Activated T-cell treated with anti-CD3 and anti-CD28 coated beads, Interleukin-2, amount 50 U/mL, for 4 hours (primary cell): ENCODE measurements around the gene ITPRIP. TPM values are rescaled to one million over a fixed set of nuclear protein-coding genes. Genes with fewer than 3 reads are reported as not detected.

ENCODE experiments used
- ATAC-seq, 2 donors: fragments of 200-7000 bp; cut with Tn5 transposase; one replicate each; pipeline ENCODE4 v1.10.0; 2021
- DNase-seq: peaks from one replicate; pipeline ENCODE4 v3.0.0-alpha.2; 2020
- H3K27me3 Mint-ChIP-seq: one replicate; pipeline ENCODE4 v1.8.0; 2021; ENCODE audit warnings: low read depth, mixed read lengths
- H3K36me3 Mint-ChIP-seq: one replicate; pipeline ENCODE4 v1.8.0; 2022; ENCODE audit warnings: mixed read lengths; ENCODE audit not compliant: insufficient read depth
- H3K4me1 Mint-ChIP-seq: one replicate; pipeline ENCODE4 v1.8.0; 2021; ENCODE audit warnings: low read depth, mixed read lengths
- H3K4me3 Mint-ChIP-seq: one replicate; pipeline ENCODE4 v1.8.0; 2021; ENCODE audit warnings: mild to moderate bottlenecking, moderate library complexity, mixed read lengths
- H3K9me3 Mint-ChIP-seq: one replicate; pipeline ENCODE4 v1.8.0; 2021; ENCODE audit warnings: mixed read lengths
- total RNA-seq, 3 donors: library from RNA; stranded (reverse); gene quantifications; one replicate each; pipeline ENCODE4 v1.2.1, GENCODE V29; 2021

The ITPRIP gene
- total RNA-seq, 3 donors from 2014 or later, result 18.1 to 21.9 (median 19.5) TPM

- Mint-ChIP-seq H3K9me3 (no peaks in the 10 kb centered on the region), H3K4me1 (peaks cover 98% of the 10 kb centered on the region), H3K27me3 (no peaks in the 10 kb centered on the region), H3K4me3 (no peak overlapping the region), H3K36me3 (peaks cover 7% of the 10 kb centered on the region)
- ATAC-seq, result no peak
- DNase-seq, result no peak
Measured at GRCh38 chr10:104324931-104325330, 13.3 kb downstream of the ITPRIP start.

- H3K36me3 Mint-ChIP-seq, result peaks cover 7% of the 10 kb centered on the region
- ATAC-seq (no peak), DNase-seq (no peak)
- no peaks in the 10 kb centered on the region for H3K27me3 Mint-ChIP-seq
- peaks cover 97% of the 10 kb centered on the region for H3K4me1 Mint-ChIP-seq
- no peaks in the 10 kb centered on the region for H3K9me3 Mint-ChIP-seq
- H3K4me3 Mint-ChIP-seq, result peak overlapping the region; percentile 60
Measured at GRCh38 chr10:104324221-104324686, 14.0 kb downstream of the ITPRIP start.

- Mint-ChIP-seq H3K9me3 (no peaks in the 10 kb centered on the region), H3K36me3 (peaks cover 7% of the 10 kb centered on the region), H3K4me3 (peak overlapping the region; percentile 60), H3K4me1 (peaks cover 97% of the 10 kb centered on the region), H3K27me3 (no peaks in the 10 kb centered on the region)
- DNase-seq (no peak), ATAC-seq (no peak)
Measured at GRCh38 chr10:104323760-104324201, 14.5 kb downstream of the ITPRIP start.

- no peak for ATAC-seq
- no peaks in the 10 kb centered on the region for H3K9me3 Mint-ChIP-seq
Measured at GRCh38 chr10:104323085-104323484, 15.2 kb downstream of the ITPRIP start.

GRCh38 chr10:104322416-104322782, 15.9 kb downstream of the ITPRIP start:
- Mint-ChIP-seq H3K4me3 (peak overlapping the region; percentile 61), H3K9me3 (no peaks in the 10 kb centered on the region), H3K27me3 (no peaks in the 10 kb centered on the region), H3K4me1 (peaks cover 95% of the 10 kb centered on the region), H3K36me3 (peaks cover 7% of the 10 kb centered on the region)
- peak in 1 of 2 donors; percentile 36 for ATAC-seq
- DNase-seq, result no peak

More at GRCh38 chr10:104323085-104323484, 15.2 kb downstream of the ITPRIP start:
- H3K27me3 Mint-ChIP-seq, result no peaks in the 10 kb centered on the region
- H3K4me3 Mint-ChIP-seq, result peak overlapping the region; percentile 61
- peaks cover 95% of the 10 kb centered on the region for H3K4me1 Mint-ChIP-seq
- DNase-seq, result no peak
- H3K36me3 Mint-ChIP-seq, result peaks cover 7% of the 10 kb centered on the region

- ATAC-seq (peak in 1 of 2 donors; percentile 45), DNase-seq (no peak)
- Mint-ChIP-seq H3K27me3 (no peaks in the 10 kb centered on the region), H3K9me3 (no peaks in the 10 kb centered on the region), H3K4me1 (peaks cover 93% of the 10 kb centered on the region), H3K4me3 (peak overlapping the region; percentile 61), H3K36me3 (peaks cover 7% of the 10 kb centered on the region)
Measured at GRCh38 chr10:104321725-104322415, 16.4 kb downstream of the ITPRIP start.

GRCh38 chr10:104321226-104321625, 17.0 kb downstream of the ITPRIP start:
- no peak for ATAC-seq
- no peak overlapping the region for H3K4me3 Mint-ChIP-seq
- peaks cover 86% of the 10 kb centered on the region for H3K4me1 Mint-ChIP-seq
- peaks cover 5% of the 10 kb centered on the region for H3K36me3 Mint-ChIP-seq
- DNase-seq, result no peak
- no peaks in the 10 kb centered on the region for H3K27me3 Mint-ChIP-seq
- no peaks in the 10 kb centered on the region for H3K9me3 Mint-ChIP-seq

- H3K9me3 Mint-ChIP-seq, result no peaks in the 10 kb centered on the region
- no peak for DNase-seq
- no peak overlapping the region for H3K4me3 Mint-ChIP-seq
Measured at GRCh38 chr10:104318810-104319741, 19.2 kb downstream of the ITPRIP start.

GRCh38 chr10:104318326-104318725, 19.9 kb downstream of the ITPRIP start:
- Mint-ChIP-seq H3K4me1 (peaks cover 57% of the 10 kb centered on the region), H3K36me3 (peaks cover 8% of the 10 kb centered on the region)
- DNase-seq, result no peak

More at GRCh38 chr10:104318810-104319741, 19.2 kb downstream of the ITPRIP start:
- Mint-ChIP-seq H3K27me3 (no peaks in the 10 kb centered on the region), H3K4me1 (peaks cover 65% of the 10 kb centered on the region), H3K36me3 (peaks cover 3% of the 10 kb centered on the region)
- ATAC-seq, result no peak

GRCh38 chr10:104317726-104318299, 20.5 kb downstream of the ITPRIP start:
- peaks cover 10% of the 10 kb centered on the region for H3K36me3 Mint-ChIP-seq
- DNase-seq (no peak), ATAC-seq (no peak)
- H3K4me3 Mint-ChIP-seq, result no peak overlapping the region
- H3K27me3 Mint-ChIP-seq, result no peaks in the 10 kb centered on the region
- H3K4me1 Mint-ChIP-seq, result peaks cover 52% of the 10 kb centered on the region
- H3K9me3 Mint-ChIP-seq, result no peaks in the 10 kb centered on the region

More at GRCh38 chr10:104318326-104318725, 19.9 kb downstream of the ITPRIP start:
- ATAC-seq, result no peak
- H3K9me3 Mint-ChIP-seq, result no peaks in the 10 kb centered on the region
- H3K4me3 Mint-ChIP-seq, result no peak overlapping the region
- no peaks in the 10 kb centered on the region for H3K27me3 Mint-ChIP-seq

GRCh38 chr10:104317269-104317710, 21.0 kb downstream of the ITPRIP start:
- ATAC-seq, result no peak
- no peaks in the 10 kb centered on the region for H3K27me3 Mint-ChIP-seq
- no peak for DNase-seq
- H3K36me3 Mint-ChIP-seq, result peaks cover 10% of the 10 kb centered on the region
- peaks cover 48% of the 10 kb centered on the region for H3K4me1 Mint-ChIP-seq
- H3K4me3 Mint-ChIP-seq, result no peak overlapping the region
- H3K9me3 Mint-ChIP-seq, result no peaks in the 10 kb centered on the region

GRCh38 chr10:104316321-104317099, 21.8 kb downstream of the ITPRIP start:
- Mint-ChIP-seq H3K27me3 (no peaks in the 10 kb centered on the region), H3K9me3 (no peaks in the 10 kb centered on the region)

GRCh38 chr10:104315486-104315921, 22.8 kb downstream of the ITPRIP start:
- peaks cover 15% of the 10 kb centered on the region for H3K36me3 Mint-ChIP-seq
- no peak for DNase-seq
- no peaks in the 10 kb centered on the region for H3K9me3 Mint-ChIP-seq
- no peak for ATAC-seq
- no peak overlapping the region for H3K4me3 Mint-ChIP-seq
- no peaks in the 10 kb centered on the region for H3K27me3 Mint-ChIP-seq
- peaks cover 41% of the 10 kb centered on the region for H3K4me1 Mint-ChIP-seq

More at GRCh38 chr10:104316321-104317099, 21.8 kb downstream of the ITPRIP start:
- no peak for DNase-seq
- Mint-ChIP-seq H3K36me3 (peaks cover 15% of the 10 kb centered on the region), H3K4me3 (no peak overlapping the region), H3K4me1 (peaks cover 44% of the 10 kb centered on the region)
- ATAC-seq, result no peak
